MG63 (cell line): Measurements from ENCODE around the gene BCKDHB. TPM values are rescaled to one million over a fixed set of nuclear protein-coding genes. Genes with fewer than 3 reads are reported as not detected.

Source experiments
- DNase-seq: peaks from one replicate; pipeline ENCODE4 v3.0.0-alpha.2; 2020
- H3K27me3 ChIP-seq: fragments of 250-450 bp; sonication (Bioruptor Pico); 2 replicates; pipeline ENCODE4 v1.5.1; 2020; ENCODE audit warnings: mild to moderate bottlenecking, moderate library complexity
- H3K36me3 ChIP-seq: fragments of 250-450 bp; sonication (Bioruptor Pico); 2 replicates; pipeline ENCODE4 v1.5.1; 2020; ENCODE audit warnings: mild to moderate bottlenecking, moderate library complexity
- H3K4me3 ChIP-seq: fragments of 250-450 bp; sonication (Bioruptor Pico); 2 replicates; pipeline ENCODE4 v1.5.1; 2020; ENCODE audit warnings: mild to moderate bottlenecking, moderate library complexity
- H3K9me3 ChIP-seq: fragments of 250-450 bp; sonication (Bioruptor Pico); 2 replicates; pipeline ENCODE4 v1.5.1; 2020; ENCODE audit warnings: mild to moderate bottlenecking, moderate library complexity
- total RNA-seq: library from RNA; depleted of rRNA; stranded (reverse); fragments of >200 nt; shearing (Covaris generic); gene quantifications from 2 replicates; pipeline ENCODE4 v1.2.3, GENCODE V29; 2014; ENCODE audit warnings: low replicate concordance

The BCKDHB gene
- total RNA-seq, 1 experiment from 2014 or later, result 14.9 TPM

DNA sequence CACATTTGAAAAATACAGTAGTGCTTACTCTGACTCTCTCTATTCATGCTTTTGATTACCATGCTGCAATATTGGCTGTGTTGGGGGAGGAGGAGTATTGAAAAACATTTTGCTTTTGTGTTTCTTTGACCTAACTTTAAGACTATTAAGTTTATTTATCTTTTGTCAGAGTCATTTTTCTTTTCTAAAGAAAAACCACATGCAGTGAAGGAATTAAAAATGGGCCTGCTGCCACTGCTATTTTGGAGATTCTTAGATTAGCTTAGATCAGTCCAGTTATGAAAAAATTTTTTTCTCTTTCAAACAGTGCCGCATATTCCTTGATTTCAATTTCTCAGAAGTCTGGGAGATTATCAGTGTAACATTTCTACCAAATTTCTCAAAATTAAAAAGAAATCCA lies 36.1 kb downstream of the BCKDHB start:
- Histone ChIP-seq H3K4me3 (no peak overlapping the region), H3K36me3 (no peaks in the 10 kb centered on the region), H3K27me3 (no peaks in the 10 kb centered on the region), H3K9me3 (no peaks in the 10 kb centered on the region)
- DNase-seq, result no peak

- Histone ChIP-seq H3K36me3 (no peaks in the 10 kb centered on the region), H3K4me3 (no peak overlapping the region), H3K9me3 (no peaks in the 10 kb centered on the region), H3K27me3 (no peaks in the 10 kb centered on the region)
- peak; percentile 86 for DNase-seq
Measured at GRCh38 chr6:80143419-80143937, 37.0 kb downstream of the BCKDHB start.

DNA sequence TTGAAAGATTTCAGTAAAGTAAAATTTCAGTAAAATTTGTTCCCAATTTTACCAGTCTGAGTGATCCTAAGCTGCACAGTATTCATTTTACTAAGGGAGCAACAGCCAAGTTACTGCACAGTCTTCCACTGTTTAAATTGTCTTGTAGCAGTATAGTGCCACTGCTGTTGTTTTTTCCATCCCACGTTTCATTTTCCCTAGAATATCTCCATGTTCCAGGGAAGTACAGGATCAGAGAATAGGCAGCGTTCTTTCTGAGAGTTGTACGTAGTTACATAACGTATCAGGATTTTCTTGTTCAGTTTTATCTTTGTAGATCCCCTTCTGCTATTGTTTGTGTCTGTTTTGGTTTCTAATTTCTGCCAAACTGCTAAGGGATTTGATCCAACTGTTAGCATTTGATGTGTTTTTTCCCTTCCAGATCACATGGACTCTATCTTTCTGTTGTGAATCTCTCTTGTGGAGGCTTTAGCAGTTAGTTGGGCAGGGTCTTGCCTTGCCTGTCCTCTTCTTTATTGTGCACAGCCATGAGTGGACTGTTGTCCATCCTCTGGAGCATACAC lies 38.4 kb downstream of the BCKDHB start:
- Histone ChIP-seq H3K27me3 (no peaks in the 10 kb centered on the region), H3K4me3 (no peak overlapping the region), H3K36me3 (no peaks in the 10 kb centered on the region), H3K9me3 (no peaks in the 10 kb centered on the region)
- DNase-seq, result no peak

DNA sequence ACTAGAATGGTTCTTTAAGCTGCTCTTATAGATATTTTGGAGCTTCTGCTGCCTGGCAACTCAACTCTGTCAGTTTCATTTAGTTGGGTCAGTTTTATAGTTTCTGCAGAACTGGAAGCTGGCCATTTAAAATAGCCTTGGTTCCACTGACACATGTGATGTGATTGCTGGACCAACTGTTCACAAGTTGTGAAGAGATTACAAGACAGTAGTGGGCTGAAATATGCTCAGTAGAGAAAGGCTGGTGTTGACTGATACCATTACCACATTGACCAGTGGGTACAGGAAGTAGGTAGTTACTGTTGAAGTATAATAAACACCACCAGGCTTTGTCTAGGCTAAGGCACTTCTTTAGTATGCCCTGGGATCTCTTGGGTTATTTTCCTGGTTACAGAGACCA lies 39.0 kb downstream of the BCKDHB start:
- Histone ChIP-seq H3K36me3 (no peaks in the 10 kb centered on the region), H3K9me3 (no peaks in the 10 kb centered on the region), H3K27me3 (no peaks in the 10 kb centered on the region), H3K4me3 (no peak overlapping the region)
- DNase-seq, result no peak

DNA sequence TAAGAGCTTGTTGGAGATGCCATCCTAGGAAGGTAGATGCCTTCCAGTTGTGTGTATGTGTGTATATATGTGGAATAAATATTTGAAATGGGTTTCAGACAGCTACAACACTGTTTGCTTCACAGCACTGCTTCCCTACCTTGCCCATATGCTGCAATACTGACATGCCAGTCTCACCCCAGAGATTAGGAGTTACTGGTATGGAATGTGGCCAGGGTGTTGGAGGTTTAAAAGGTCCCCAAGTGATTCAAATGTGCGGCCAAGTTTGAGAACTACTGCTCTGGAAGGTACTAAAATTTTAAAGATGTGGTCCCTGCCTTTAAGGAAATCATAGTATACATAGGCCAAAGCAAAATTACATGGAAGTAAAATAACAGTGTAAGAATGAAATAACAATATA lies 39.5 kb downstream of the BCKDHB start:
- Histone ChIP-seq H3K9me3 (no peaks in the 10 kb centered on the region), H3K4me3 (no peak overlapping the region), H3K36me3 (no peaks in the 10 kb centered on the region), H3K27me3 (no peaks in the 10 kb centered on the region)
- no peak for DNase-seq

- Histone ChIP-seq H3K27me3 (no peaks in the 10 kb centered on the region), H3K4me3 (no peak overlapping the region), H3K36me3 (no peaks in the 10 kb centered on the region), H3K9me3 (no peaks in the 10 kb centered on the region)
- DNase-seq, result no peak
Measured at GRCh38 chr6:80148220-80148619, 41.7 kb downstream of the BCKDHB start.

GRCh38 chr6:80151635-80152034 lies 45.2 kb downstream of the BCKDHB start:
- no peak for DNase-seq
- no peaks in the 10 kb centered on the region for H3K9me3 ChIP-seq
- H3K36me3 ChIP-seq, result no peaks in the 10 kb centered on the region
- no peaks in the 10 kb centered on the region for H3K27me3 ChIP-seq
- H3K4me3 ChIP-seq, result no peak overlapping the region

- Histone ChIP-seq H3K9me3 (no peaks in the 10 kb centered on the region), H3K4me3 (no peak overlapping the region), H3K36me3 (no peaks in the 10 kb centered on the region), H3K27me3 (no peaks in the 10 kb centered on the region)
- DNase-seq, result no peak
Measured at GRCh38 chr6:80154160-80154559, 47.7 kb downstream of the BCKDHB start.

DNA sequence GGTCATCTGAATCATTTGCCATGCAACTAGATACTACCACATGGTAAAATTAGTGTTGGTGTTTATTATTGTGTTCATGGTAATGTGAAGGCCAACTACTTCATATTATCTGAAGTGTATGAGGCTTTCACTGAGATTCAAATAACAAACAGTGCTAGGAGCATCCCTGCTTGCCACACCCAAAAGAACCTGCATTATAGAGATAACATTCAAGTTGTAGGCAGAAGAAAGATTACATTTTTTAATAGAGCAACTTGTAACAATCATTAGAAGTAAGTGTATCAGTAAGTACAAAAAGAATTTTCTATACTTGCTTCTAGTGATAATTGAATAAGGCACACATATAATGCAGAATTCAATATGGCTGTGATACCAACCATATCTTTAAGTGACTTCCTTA lies 49.8 kb downstream of the BCKDHB start:
- DNase-seq, result no peak
- H3K4me3 ChIP-seq, result no peak overlapping the region
- H3K27me3 ChIP-seq, result no peaks in the 10 kb centered on the region
- H3K9me3 ChIP-seq, result no peaks in the 10 kb centered on the region
- H3K36me3 ChIP-seq, result no peaks in the 10 kb centered on the region

GRCh38 chr6:80158478-80158989 lies 52.1 kb downstream of the BCKDHB start:
- no peaks in the 10 kb centered on the region for H3K36me3 ChIP-seq
- H3K9me3 ChIP-seq, result no peaks in the 10 kb centered on the region
- no peak for DNase-seq
- no peak overlapping the region for H3K4me3 ChIP-seq
- no peaks in the 10 kb centered on the region for H3K27me3 ChIP-seq

DNA sequence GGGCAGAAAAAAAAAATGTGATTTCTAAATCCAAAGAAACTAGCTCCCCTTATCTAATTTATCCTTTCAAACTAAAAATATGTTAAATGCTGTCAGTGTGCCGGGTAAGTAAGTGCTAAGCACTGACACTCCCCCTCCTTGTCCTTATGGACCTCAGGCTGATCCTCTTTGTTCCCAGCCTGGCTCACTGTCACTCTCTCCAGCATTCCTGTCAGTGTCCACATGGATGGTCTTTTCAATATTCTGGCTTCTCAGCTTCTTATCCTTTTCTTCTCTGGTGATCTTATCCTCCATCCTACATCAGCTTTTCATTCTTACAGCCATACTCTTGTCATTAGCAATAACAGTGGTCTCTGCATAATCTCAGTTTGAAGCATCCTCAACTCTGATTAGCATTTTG lies 55.0 kb downstream of the BCKDHB start:
- no peaks in the 10 kb centered on the region for H3K9me3 ChIP-seq
- H3K27me3 ChIP-seq, result no peaks in the 10 kb centered on the region
- DNase-seq, result no peak
- no peaks in the 10 kb centered on the region for H3K36me3 ChIP-seq
- H3K4me3 ChIP-seq, result no peak overlapping the region

GRCh38 chr6:80163754-80164187 lies 57.3 kb downstream of the BCKDHB start:
- H3K27me3 ChIP-seq, result no peaks in the 10 kb centered on the region
- H3K36me3 ChIP-seq, result no peaks in the 10 kb centered on the region
- H3K4me3 ChIP-seq, result no peak overlapping the region
- H3K9me3 ChIP-seq, result no peaks in the 10 kb centered on the region
- peak; percentile 22 for DNase-seq

GRCh38 chr6:80165143-80165542 lies 58.7 kb downstream of the BCKDHB start:
- Histone ChIP-seq H3K4me3 (no peak overlapping the region), H3K9me3 (no peaks in the 10 kb centered on the region), H3K27me3 (no peaks in the 10 kb centered on the region), H3K36me3 (no peaks in the 10 kb centered on the region)
- DNase-seq, result no peak

GRCh38 chr6:80165819-80166218 lies 59.3 kb downstream of the BCKDHB start:
- Histone ChIP-seq H3K36me3 (no peaks in the 10 kb centered on the region; the same call in 1 of the 2 replicates), H3K4me3 (no peak overlapping the region), H3K27me3 (no peaks in the 10 kb centered on the region), H3K9me3 (no peaks in the 10 kb centered on the region)
- no peak for DNase-seq

GRCh38 chr6:80170433-80170832 lies 64.0 kb downstream of the BCKDHB start:
- Histone ChIP-seq H3K9me3 (no peaks in the 10 kb centered on the region), H3K4me3 (no peak overlapping the region), H3K36me3 (no peaks in the 10 kb centered on the region; the same call in none of the 2 replicates), H3K27me3 (no peaks in the 10 kb centered on the region)
- DNase-seq, result no peak

GRCh38 chr6:80173411-80173810 lies 66.9 kb downstream of the BCKDHB start:
- Histone ChIP-seq H3K27me3 (no peaks in the 10 kb centered on the region), H3K4me3 (no peak overlapping the region), H3K9me3 (no peaks in the 10 kb centered on the region), H3K36me3 (no peaks in the 10 kb centered on the region; the same call in none of the 2 replicates)
- no peak for DNase-seq

- no peaks in the 10 kb centered on the region for H3K9me3 ChIP-seq
- H3K4me3 ChIP-seq, result no peak overlapping the region
- no peaks in the 10 kb centered on the region; the same call in none of the 2 replicates for H3K36me3 ChIP-seq
- DNase-seq, result no peak
- no peaks in the 10 kb centered on the region for H3K27me3 ChIP-seq
Measured at GRCh38 chr6:80174900-80175572, 68.6 kb downstream of the BCKDHB start.

DNA sequence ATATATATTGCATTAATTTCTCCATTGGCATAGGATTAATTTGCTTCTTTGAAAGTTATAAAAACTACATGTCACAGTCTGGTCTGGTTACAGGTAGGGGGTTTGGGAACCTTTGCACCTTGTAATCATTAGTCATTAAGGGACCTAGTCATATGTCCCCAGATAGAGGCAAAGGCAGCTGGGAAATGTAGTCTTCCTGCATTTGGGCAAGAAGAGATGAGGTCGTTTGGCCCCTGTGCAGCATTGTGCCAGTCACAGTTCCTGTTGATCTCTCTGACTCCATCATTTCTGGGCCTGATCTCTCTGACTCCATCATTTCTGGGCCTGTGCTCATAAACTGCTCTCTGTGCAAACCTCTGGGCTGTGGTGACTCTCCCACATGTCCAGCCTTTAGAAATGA lies 73.2 kb downstream of the BCKDHB start:
- Histone ChIP-seq H3K9me3 (no peaks in the 10 kb centered on the region), H3K27me3 (no peaks in the 10 kb centered on the region), H3K4me3 (no peak overlapping the region), H3K36me3 (no peaks in the 10 kb centered on the region)
- peak; percentile 54 for DNase-seq
